Fibroblast of lung (primary cell): ENCODE results near the gene RAI1.

Source experiments
- CTCF ChIP-seq, 2 donors: IDR thresholded peaks in 1 of 2; conservative IDR thresholded peaks in 1 of 2; 1 replicate in 1 of 2; 2 replicates in 1 of 2; pipeline ENCODE4 v1.5.1; 2011 to 2012; ENCODE audit warnings: low read length in 2 of 2, control low read depth in 1 of 2, inconsistent platforms in 1 of 2, low read depth in 1 of 2, mild to moderate bottlenecking in 1 of 2
- EZH2 ChIP-seq: IDR thresholded peaks from 2 replicates; pipeline ENCODE4 v1.5.1; 2012; ENCODE audit warnings: low read length, control low read depth, mild to moderate bottlenecking; ENCODE audit errors: missing control alignments

- TF ChIP-seq CTCF (conservative IDR thresholded peaks at IDR 0.05 in 1 of 2, IDR thresholded peaks at IDR 0.05 in 1 of 2; ENCODE audit: low read depth in 1 of 2, low read length in 2 of 2) (no peak), EZH2 (no peak)
Measured at GRCh38 chr17:17830269-17830567, 149.0 kb downstream of the RAI1 start.
